ENCODE results near the gene PSG4.
"Not testable (repeated sequence)": the region's sequence is repeated elsewhere in the genome, so short reads cannot be mapped to it uniquely, and the experiment has no call there.

GRCh38 chr19:43201891-43202290 is 3.5 kb downstream of the PSG4 start:
- not testable (repeated sequence) for TF ChIP-seq CTCF (IDR thresholded peaks at IDR 0.05); POLR2AphosphoS5 (IDR thresholded peaks at IDR 0.05; ENCODE audit: low read depth, low read length); TCF7L2 (IDR thresholded peaks at IDR 0.05; ENCODE audit: low read depth, low read length); REST (IDR thresholded peaks at IDR 0.05; ENCODE audit: insufficient read depth in 1 of 2, low read depth in 2 of 2, low read length in 1 of 2)

Data from Panc1 (cell line).